Lower lobe of right lung (tissue), 2 donors: ENCODE measurements around the gene CDKL4. TPM values are rescaled to one million over a fixed set of nuclear protein-coding genes. Genes with fewer than 3 reads are reported as not detected.

ENCODE experiments used
- ATAC-seq, 2 donors: fragments of 200-7000 bp; cut with Tn5 transposase; one replicate each; pipeline ENCODE4 v1.9.1; 2020 to 2022; ENCODE audit warnings: mild to moderate bottlenecking in 2 of 2, moderate library complexity in 2 of 2
- DNase-seq: peaks from one replicate; pipeline ENCODE4 v3.0.0-alpha.2; 2020
- H3K27ac ChIP-seq: fragments of 200-600 bp; one replicate; pipeline ENCODE4 v1.8.0; 2022
- H3K27me3 ChIP-seq: fragments of 200-600 bp; one replicate; pipeline ENCODE4 v1.8.0; 2022; ENCODE audit warnings: low read depth
- H3K36me3 ChIP-seq: fragments of 200-600 bp; one replicate; pipeline ENCODE4 v1.8.0; 2022; ENCODE audit warnings: mild to moderate bottlenecking
- H3K4me1 ChIP-seq: fragments of 200-600 bp; one replicate; pipeline ENCODE4 v1.8.0; 2022
- H3K4me3 ChIP-seq: fragments of 200-600 bp; one replicate; pipeline ENCODE4 v1.8.0; 2022; ENCODE audit warnings: mild to moderate bottlenecking
- H3K9me3 ChIP-seq: fragments of 200-600 bp; one replicate; pipeline ENCODE4 v1.8.0; 2022
- CTCF ChIP-seq: fragments of 200-600 bp; IDR thresholded peaks from one replicate; pipeline ENCODE4 v1.8.0; 2022; ENCODE audit warnings: antibody characterized with exemption, mild to moderate bottlenecking
- intact Hi-C: fragments of 100-400 bp; cut with DNase I; formaldehyde crosslinking; loops from one replicate; pipeline ENCODE4 v1.11.0; 2022
- total RNA-seq: library from RNA; stranded (reverse); fragmentation: NEBNext Ultra II Directional; extraction: Animal tissue kit (Norgen Biotek cat#: 25700); gene quantifications from one replicate; pipeline ENCODE4 v1.2.1, GENCODE V29; 2021
- donor health status: DM: no; HTN: yes; CAD: no; lungs with severe emphysema.

Gene CDKL4
- total RNA-seq, 1 donor from 2014 or later, result 1.7 TPM

- Histone ChIP-seq H3K4me1 (no peaks in the 10 kb centered on the region), H3K27me3 (no peaks in the 10 kb centered on the region), H3K4me3 (no peak overlapping the region), H3K36me3 (no peaks in the 10 kb centered on the region), H3K9me3 (no peaks in the 10 kb centered on the region), H3K27ac (no peak overlapping the region)
- intact Hi-C loops, result no loop called here
- DNase-seq, result no peak
- no peak for TF ChIP-seq CTCF
- ATAC-seq, result no peak
These were observed 49.1 kb downstream of the CDKL4 start for GRCh38 chr2:39194686-39195085.

- no peaks in the 10 kb centered on the region for H3K27me3 ChIP-seq
- H3K4me1 ChIP-seq, result no peaks in the 10 kb centered on the region
- no peak for DNase-seq
- no peak overlapping the region for H3K27ac ChIP-seq
- no peak for ATAC-seq
- TF ChIP-seq CTCF, result no peak
- no peak overlapping the region for H3K4me3 ChIP-seq
- intact Hi-C loops, result no loop called here
- H3K36me3 ChIP-seq, result no peaks in the 10 kb centered on the region
- H3K9me3 ChIP-seq, result no peaks in the 10 kb centered on the region
These were observed 54.7 kb downstream of the CDKL4 start for GRCh38 chr2:39188960-39189494.

GRCh38 chr2:39183673-39184072, 60.1 kb downstream of the CDKL4 start:
- Histone ChIP-seq H3K9me3 (no peaks in the 10 kb centered on the region), H3K27me3 (no peaks in the 10 kb centered on the region), H3K36me3 (no peaks in the 10 kb centered on the region), H3K27ac (no peak overlapping the region), H3K4me1 (no peaks in the 10 kb centered on the region), H3K4me3 (no peak overlapping the region)
- intact Hi-C loops, result no loop called here
- ATAC-seq (no peak), DNase-seq (no peak)
- TF ChIP-seq CTCF, result no peak

GRCh38 chr2:39181297-39181696, 62.5 kb downstream of the CDKL4 start:
- Histone ChIP-seq H3K36me3 (no peaks in the 10 kb centered on the region), H3K9me3 (no peaks in the 10 kb centered on the region), H3K27ac (no peak overlapping the region), H3K4me3 (no peak overlapping the region), H3K27me3 (no peaks in the 10 kb centered on the region), H3K4me1 (no peaks in the 10 kb centered on the region)
- intact Hi-C loops, result no loop called here
- DNase-seq (no peak), ATAC-seq (no peak)
- no peak for TF ChIP-seq CTCF

- no peak overlapping the region for H3K27ac ChIP-seq
- no peaks in the 10 kb centered on the region for H3K27me3 ChIP-seq
- H3K4me1 ChIP-seq, result no peaks in the 10 kb centered on the region
- no peaks in the 10 kb centered on the region for H3K9me3 ChIP-seq
- no peak overlapping the region for H3K4me3 ChIP-seq
- ATAC-seq (no peak), DNase-seq (no peak)
- no peak for TF ChIP-seq CTCF
- intact Hi-C loops, result no loop called here
- no peaks in the 10 kb centered on the region for H3K36me3 ChIP-seq
These were observed 63.5 kb downstream of the CDKL4 start for GRCh38 chr2:39179974-39180960.
